Endothelial cell of umbilical vein (primary cell): ENCODE results near the gene AHI1. TPM values are rescaled to one million over a fixed set of nuclear protein-coding genes. Genes with fewer than 3 reads are reported as not detected.

ENCODE experiments used
- BruUV-seq: library from RNA; stranded (reverse); fragments of 400-500 nt; replicated peaks from 2 replicates; lab custom pipeline; 2021; lab: Mats Ljungman, UMichigan
- CTCF ChIA-PET: fragments of 300-600, 350-600 bp; sonication (Branson Sonifier 250); formaldehyde crosslinking; loops from one replicate; lab custom pipeline; 2021; ENCODE audit warnings: antibody characterized with exemption, inconsistent platforms; lab: Charles Lee
- POLR2A ChIA-PET: fragments of 300-600, 350-600 bp; sonication (Branson Sonifier 250); formaldehyde crosslinking; loops from one replicate; lab custom pipeline; 2021; ENCODE audit warnings: antibody characterized with exemption, inconsistent platforms; lab: Charles Lee
- DNase-seq: peaks from one replicate; pipeline ENCODE4 v3.0.0-alpha.2; 2011; ENCODE audit warnings: low read depth, low spot score
- FAIRE-seq: peaks from 2 replicates; lab custom pipeline; 2011; peaks lifted over from hg19 to GRCh38; lab: Jason Lieb, UNC
- H2AFZ ChIP-seq: 2 replicates; pipeline ENCODE4 v1.6.0; 2012; ENCODE audit warnings: low read depth, low read length, control low read depth, inconsistent platforms
- H3K27ac ChIP-seq: 2 replicates; pipeline ENCODE4 v1.5.1; 2011; ENCODE audit warnings: low read depth, mild to moderate bottlenecking, control low read depth, low read length, moderate library complexity; ENCODE audit not compliant: insufficient read depth
- H3K27me3 ChIP-seq, 2 experiments: 2 replicates each; pipeline versions ENCODE4 v1.6.0 to v1.6.1; 2011; ENCODE audit warnings: low read length in 2 of 2, mixed read lengths in 1 of 2; ENCODE audit not compliant: control insufficient read depth in 2 of 2, insufficient read depth in 2 of 2
- H3K36me3 ChIP-seq, 2 experiments: 2 replicates in 1 of 2; 3 replicates in 1 of 2; pipeline ENCODE4 v1.5.1; 2011; ENCODE audit warnings: low read length in 2 of 2, mild to moderate bottlenecking in 1 of 2, moderate library complexity in 1 of 2; ENCODE audit not compliant: control insufficient read depth in 2 of 2, insufficient read depth in 2 of 2; ENCODE audit errors: extremely low read depth in 1 of 2
- H3K4me1 ChIP-seq: 3 replicates; pipeline ENCODE4 v1.5.1; 2011; ENCODE audit warnings: mild to moderate bottlenecking, low read length; ENCODE audit not compliant: control insufficient read depth, insufficient read depth; ENCODE audit errors: extremely low read depth
- H3K4me2 ChIP-seq: 2 replicates; pipeline ENCODE4 v1.6.1; 2011; ENCODE audit warnings: low read length, control low read depth, mixed read lengths; ENCODE audit not compliant: insufficient read depth
- H3K4me3 ChIP-seq, 3 experiments: fragments of 200-600 bp in 1 of 3; sonication (generic), shearing (Covaris generic) in 1 of 3; replicated peaks in 1 of 3; 2 replicates each; pipeline ENCODE4 v1.5.1; 2011 to 2016; ENCODE audit warnings: control low read depth in 3 of 3, low read length in 3 of 3, mild to moderate bottlenecking in 2 of 3, inconsistent platforms in 1 of 3, low read depth in 1 of 3, moderate library complexity in 1 of 3; ENCODE audit not compliant: insufficient read depth in 1 of 3
- H3K79me2 ChIP-seq: 2 replicates; pipeline ENCODE4 v1.6.0; 2012; ENCODE audit warnings: low read length, inconsistent platforms; ENCODE audit not compliant: control insufficient read depth, insufficient read depth
- H3K9ac ChIP-seq: replicated peaks from 2 replicates; pipeline ENCODE3; 2011; ENCODE audit warnings: low read length, control low read depth; ENCODE audit not compliant: insufficient read depth; ENCODE audit errors: extremely low read depth
- H3K9me1 ChIP-seq: replicated peaks from 3 replicates; pipeline ENCODE4 v1.6.0; 2011; ENCODE audit warnings: mild to moderate bottlenecking, low read length; ENCODE audit not compliant: control insufficient read depth, insufficient read depth; ENCODE audit errors: extremely low read depth
- H3K9me3 ChIP-seq: replicated peaks from 2 replicates; pipeline ENCODE4 v1.5.1; 2012; ENCODE audit warnings: low read length, inconsistent platforms; ENCODE audit not compliant: control insufficient read depth, insufficient read depth
- H4K20me1 ChIP-seq: replicated peaks from 2 replicates; pipeline ENCODE3; 2011; ENCODE audit warnings: mild to moderate bottlenecking, low read length; ENCODE audit not compliant: control insufficient read depth, insufficient read depth; ENCODE audit errors: extremely low read depth
- CTCF ChIP-seq, 2 donors: IDR thresholded peaks; 1 replicate in 1 of 2; 2 replicates in 1 of 2; pipeline ENCODE4 v1.5.1; 2011; ENCODE audit warnings: low read length in 2 of 2, mild to moderate bottlenecking in 2 of 2, moderate library complexity in 2 of 2, control low read depth in 1 of 2, inconsistent platforms in 1 of 2, low read depth in 1 of 2; ENCODE audit not compliant: insufficient read depth in 1 of 2; ENCODE audit errors: extremely low read depth in 1 of 2
- EZH2 ChIP-seq: IDR thresholded peaks from 2 replicates; pipeline ENCODE4 v1.6.1; 2012; ENCODE audit warnings: borderline replicate concordance, low read depth, mild to moderate bottlenecking, moderate library complexity, low read length, inconsistent platforms; ENCODE audit not compliant: severe bottlenecking
- FOS ChIP-seq: IDR thresholded peaks from 2 replicates; pipeline ENCODE4 v1.6.1; 2011; ENCODE audit warnings: mild to moderate bottlenecking, low read length, moderate library complexity, borderline replicate concordance; ENCODE audit not compliant: insufficient read depth
- GATA2 ChIP-seq: IDR thresholded peaks from 2 replicates; pipeline ENCODE4 v1.7.0; 2011; ENCODE audit warnings: low read depth, mild to moderate bottlenecking, moderate library complexity, mixed read lengths, low read length; ENCODE audit not compliant: insufficient read length, insufficient read depth
- JUN ChIP-seq: IDR thresholded peaks from 2 replicates; pipeline ENCODE4 v1.6.1; 2011; ENCODE audit warnings: borderline replicate concordance, low read depth; ENCODE audit not compliant: insufficient read length, insufficient read depth
- MAX ChIP-seq: IDR thresholded peaks from 2 replicates; pipeline ENCODE4 v1.6.1; 2011; ENCODE audit not compliant: insufficient read depth, insufficient read length
- MYC ChIP-seq: IDR thresholded peaks from one replicate; pipeline ENCODE4 v1.6.1; 2011; ENCODE audit warnings: mild to moderate bottlenecking, low read depth, low read length
- POLR2A ChIP-seq: IDR thresholded peaks from 2 replicates; pipeline ENCODE4 v1.6.1; 2012; ENCODE audit warnings: low read depth, mild to moderate bottlenecking, control low read depth, low read length
- POLR2AphosphoS5 ChIP-seq: IDR thresholded peaks from 2 replicates; pipeline ENCODE4 v1.6.1; 2012; ENCODE audit warnings: low read depth, mild to moderate bottlenecking, control low read depth, low read length, moderate library complexity; ENCODE audit not compliant: insufficient read depth
- dilution Hi-C: fragments of 300-500 bp; cut with MboI; formaldehyde crosslinking; loops from one replicate; pipeline ENCODE4 v1.15.0; 2019; ENCODE audit warnings: low sequenced_read_pairs; ENCODE audit not compliant: extremely low pct_ligation_motif_present
- intact Hi-C: fragments of 100-400 bp; cut with micrococcal nuclease; formaldehyde crosslinking; loops from one replicate; pipeline ENCODE4 v1.10.0; 2022
- polyA plus RNA-seq, 4 experiments: library from polyadenylated mRNA; depleted of rRNA in 3 of 4; stranded (reverse) in 3 of 4; unstranded in 1 of 4; fragments of >200 nt; gene quantifications; 2 replicates each; pipeline versions ENCODE4 v1.2.1 to v1.2.3, GENCODE V29; 2011 to 2012; ENCODE audit warnings: missing spikeins in 1 of 4
- total RNA-seq: library from RNA; stranded (reverse); gene quantifications from 2 replicates; pipeline ENCODE4 v1.2.3, GENCODE V29; 2021

The AHI1 gene
- total and polyA plus RNA-seq, 2 donors (not counting 3 experiments of a cell fraction or from before 2014, with no cell fraction given): 5.1 to 20.7 TPM

GRCh38 chr6:135283926-135284325, 213.6 kb downstream of the AHI1 start:
- intact Hi-C loops: no loop called here

GRCh38 chr6:135282395-135282794, 215.1 kb downstream of the AHI1 start:
- intact Hi-C loops: no loop called here
- H3K27me3 ChIP-seq: no peaks in the 10 kb centered on the region
- no peak overlapping the region for H3K4me3 ChIP-seq
- H2AFZ ChIP-seq: no peak overlapping the region
- no peaks in the 10 kb centered on the region for H3K9me1 ChIP-seq
- no peaks in the 10 kb centered on the region for H3K36me3 ChIP-seq
- no TSS peak for BruUV-seq
- no peak overlapping the region for H3K9ac ChIP-seq
- no peaks in the 10 kb centered on the region for H4K20me1 ChIP-seq
- FAIRE-seq: no peak
- no peaks in the 10 kb centered on the region for H3K9me3 ChIP-seq
- POLR2A ChIA-PET: no interaction called here
- peaks cover 5% of the 10 kb centered on the region for H3K4me1 ChIP-seq
- no peak for DNase-seq
- no peak overlapping the region for H3K27ac ChIP-seq
- dilution Hi-C loops: no loop called here
- CTCF ChIA-PET: no interaction called here
- TF ChIP-seq MAX (no peak), POLR2AphosphoS5 (no peak), MYC (no peak), JUN (no peak), POLR2A (no peak), CTCF (IDR thresholded peaks at IDR 0.05; ENCODE audit: extremely low read depth in 1 of 2, insufficient read depth in 1 of 2, low read depth in 1 of 2, low read length in 2 of 2) (no peak), GATA2 (no peak), EZH2 (no peak), FOS (no peak)
- H3K79me2 ChIP-seq: no peaks in the 10 kb centered on the region
- H3K4me2 ChIP-seq: no peak overlapping the region

More at GRCh38 chr6:135283926-135284325, 213.6 kb downstream of the AHI1 start:
- no peaks in the 10 kb centered on the region for H3K9me3 ChIP-seq
- H3K27me3 ChIP-seq: no peaks in the 10 kb centered on the region
- H3K79me2 ChIP-seq: no peaks in the 10 kb centered on the region
- FAIRE-seq (no peak), DNase-seq (no peak)
- no peak overlapping the region for H3K27ac ChIP-seq
- no peak overlapping the region for H2AFZ ChIP-seq
- no peaks in the 10 kb centered on the region for H3K9me1 ChIP-seq
- POLR2A ChIA-PET: no interaction called here
- CTCF ChIA-PET: no interaction called here
- no peak overlapping the region for H3K4me3 ChIP-seq
- no peak overlapping the region for H3K4me2 ChIP-seq
- BruUV-seq: no TSS peak
- H3K9ac ChIP-seq: no peak overlapping the region
- TF ChIP-seq CTCF (IDR thresholded peaks at IDR 0.05; ENCODE audit: extremely low read depth in 1 of 2, insufficient read depth in 1 of 2, low read depth in 1 of 2, low read length in 2 of 2): no peak
- peaks cover 5% of the 10 kb centered on the region for H3K4me1 ChIP-seq
- H3K36me3 ChIP-seq: no peaks in the 10 kb centered on the region
- H4K20me1 ChIP-seq: no peaks in the 10 kb centered on the region
- dilution Hi-C loops: no loop called here
